Panc1 (cell line): Measurements from ENCODE around the gene TIAM2.

ENCODE experiments used
- CTCF ChIP-seq: fragments of 450-650 bp; IDR thresholded peaks from 2 replicates; pipeline ENCODE4 v1.5.1; 2017; ENCODE audit warnings: mild to moderate bottlenecking
- SIN3A ChIP-seq: IDR thresholded peaks from 2 replicates; pipeline ENCODE4 v1.6.1; 2012; ENCODE audit warnings: low read depth, mild to moderate bottlenecking, low read length, moderate library complexity, borderline replicate concordance; ENCODE audit not compliant: insufficient read depth

- TF ChIP-seq CTCF (no peak), SIN3A (no peak)
These were observed 297.6 kb downstream of the TIAM2 start for GRCh38 chr6:155292711-155293110.
